IMR-90 (cell line): Measurements from ENCODE around the gene TM4SF20. TPM values are rescaled to one million over a fixed set of nuclear protein-coding genes. Genes with fewer than 3 reads are reported as not detected.

Source experiments
- ATAC-seq: fragments of 200-7000 bp; cut with Tn5 transposase; 2 replicates; pipeline ENCODE4 v1.9.1; 2020; ENCODE audit warnings: low read depth, mild to moderate bottlenecking, moderate library complexity
- BruUV-seq: library from RNA; stranded (reverse); fragments of 400-500 nt; replicated peaks from 2 replicates; lab custom pipeline; 2021; lab: Mats Ljungman, UMichigan
- CTCF ChIA-PET: fragments of 300-600 bp; formaldehyde crosslinking; extraction: SDS; loops from one replicate; lab custom pipeline; 2021; ENCODE audit warnings: antibody characterized with exemption; lab: Yijun Ruan, JAX
- POLR2A ChIA-PET: fragments of 300-600 bp; sonication (Branson Sonifier 250); formaldehyde crosslinking; loops from one replicate; lab custom pipeline; 2022; ENCODE audit warnings: antibody characterized with exemption; ENCODE audit not compliant: unreplicated experiment; lab: Charles Lee
- DNase-seq: peaks from one replicate; pipeline ENCODE4 v3.0.0; 2013
- H2AFZ ChIP-seq: replicated peaks from 2 replicates; pipeline ENCODE3; 2013; ENCODE audit warnings: low read length, mild to moderate bottlenecking; ENCODE audit not compliant: poor library complexity
- H2AK5ac ChIP-seq: 2 replicates; pipeline ENCODE4 v1.6.1; 2013; ENCODE audit warnings: low read depth, low read length, inconsistent platforms
- H2AK9ac ChIP-seq: replicated peaks from 2 replicates; pipeline ENCODE3; 2013; ENCODE audit warnings: mild to moderate bottlenecking, low read depth, low read length, moderate library complexity; ENCODE audit not compliant: poor library complexity
- H2BK120ac ChIP-seq: 2 replicates; pipeline ENCODE4 v1.6.1; 2013; ENCODE audit warnings: low read depth, low read length, inconsistent platforms
- H2BK15ac ChIP-seq: 3 replicates; pipeline ENCODE4 v1.6.1; 2013; ENCODE audit warnings: low read depth, low read length, inconsistent platforms
- H2BK20ac ChIP-seq: 2 replicates; pipeline ENCODE4 v1.6.1; 2013; ENCODE audit warnings: low read depth, mild to moderate bottlenecking, inconsistent platforms, low read length, moderate library complexity
- H2BK5ac ChIP-seq: 2 replicates; pipeline ENCODE4 v1.6.1; 2013; ENCODE audit warnings: mild to moderate bottlenecking, low read depth, low read length, inconsistent platforms; ENCODE audit not compliant: poor library complexity, severe bottlenecking
- H3K14ac ChIP-seq: replicated peaks from 2 replicates; pipeline ENCODE4 v1.6.1; 2013; ENCODE audit warnings: low read depth, low read length, inconsistent platforms
- H3K18ac ChIP-seq: 2 replicates; pipeline ENCODE4 v1.6.1; 2013; ENCODE audit warnings: low read depth, low read length, control low read depth
- H3K23ac ChIP-seq: 2 replicates; pipeline ENCODE4 v1.6.1; 2013; ENCODE audit warnings: low read depth, low read length, inconsistent platforms
- H3K27ac ChIP-seq: 2 replicates; pipeline ENCODE4 v1.5.1; 2013; ENCODE audit warnings: mild to moderate bottlenecking, control low read depth, low read length; ENCODE audit not compliant: insufficient read depth
- H3K27me3 ChIP-seq: 2 replicates; pipeline ENCODE4 v1.6.1; 2013; ENCODE audit warnings: low read length; ENCODE audit not compliant: control insufficient read depth, insufficient read depth
- H3K36me3 ChIP-seq: 2 replicates; pipeline ENCODE4 v1.6.1; 2013; ENCODE audit warnings: low read length, mixed read lengths; ENCODE audit not compliant: control insufficient read depth, insufficient read depth
- H3K4ac ChIP-seq: 2 replicates; pipeline ENCODE4 v1.6.1; 2013; ENCODE audit warnings: low read depth, low read length, inconsistent platforms
- H3K4me1 ChIP-seq: 2 replicates; pipeline ENCODE4 v1.6.1; 2013; ENCODE audit warnings: low read length, mixed read lengths; ENCODE audit not compliant: control insufficient read depth, insufficient read depth
- H3K4me2 ChIP-seq: 2 replicates; pipeline ENCODE4 v1.6.1; 2013; ENCODE audit warnings: low read depth, mild to moderate bottlenecking, control low read depth, low read length, moderate library complexity
- H3K4me3 ChIP-seq: 2 replicates; pipeline ENCODE4 v1.5.1; 2013; ENCODE audit warnings: low read depth, mild to moderate bottlenecking, control low read depth, low read length, moderate library complexity; ENCODE audit not compliant: insufficient read depth
- H3K56ac ChIP-seq: 2 replicates; pipeline ENCODE4 v1.6.1; 2013; ENCODE audit warnings: low read length, inconsistent platforms; ENCODE audit not compliant: insufficient read depth; ENCODE audit errors: extremely low read depth
- H3K79me1 ChIP-seq, 2 experiments: 2 replicates each; pipeline ENCODE4 v1.6.1; 2013; ENCODE audit warnings: low read length in 2 of 2, inconsistent platforms in 1 of 2, low read depth in 1 of 2
- H3K9ac ChIP-seq: 2 replicates; pipeline ENCODE4 v1.6.1; 2013; ENCODE audit warnings: low read depth, low read length, control low read depth
- H3K9me1 ChIP-seq: 2 replicates; pipeline ENCODE4 v1.6.1; 2013; ENCODE audit warnings: low read length, inconsistent platforms; ENCODE audit not compliant: insufficient read depth
- H3K9me3 ChIP-seq: 2 replicates; pipeline ENCODE4 v1.6.1; 2013; ENCODE audit warnings: low read length; ENCODE audit not compliant: control insufficient read depth, insufficient read depth
- H4K20me1 ChIP-seq: 2 replicates; pipeline ENCODE4 v1.6.1; 2013; ENCODE audit warnings: low read length, inconsistent platforms; ENCODE audit not compliant: insufficient read depth
- H4K5ac ChIP-seq: 2 replicates; pipeline ENCODE4 v1.6.1; 2013; ENCODE audit warnings: mild to moderate bottlenecking, low read depth, low read length, control low read depth
- H4K8ac ChIP-seq, 2 experiments: 2 replicates each; pipeline ENCODE4 v1.6.1; 2013; ENCODE audit warnings: low read depth in 2 of 2, low read length in 2 of 2, control low read depth in 1 of 2, inconsistent platforms in 1 of 2
- H4K91ac ChIP-seq: 2 replicates; pipeline ENCODE4 v1.6.1; 2013; ENCODE audit warnings: low read depth, low read length, inconsistent platforms; ENCODE audit not compliant: insufficient read depth
- BHLHE40 ChIP-seq: fragments of 150-350 bp; IDR thresholded peaks from 2 replicates; pipeline ENCODE4 v1.6.1; 2016; ENCODE audit warnings: mild to moderate bottlenecking, low read depth, low read length
- CEBPB ChIP-seq: IDR thresholded peaks from 2 replicates; pipeline ENCODE4 v1.6.1; 2012; ENCODE audit warnings: low read depth, low read length, improper control_type of control experiment
- CHD1 ChIP-seq: IDR thresholded peaks from 2 replicates; pipeline ENCODE4 v1.6.1; 2012; ENCODE audit warnings: low read depth, low read length, improper control_type of control experiment
- FOS ChIP-seq: fragments of 150-350 bp; IDR thresholded peaks from 2 replicates; pipeline ENCODE4 v1.6.1; 2016; ENCODE audit warnings: low read depth, low read length
- MAFK ChIP-seq: IDR thresholded peaks from 2 replicates; pipeline ENCODE4 v1.6.1; 2012; ENCODE audit warnings: low read depth, low read length, improper control_type of control experiment
- MAZ ChIP-seq: IDR thresholded peaks from 2 replicates; pipeline ENCODE4 v1.6.1; 2012; ENCODE audit warnings: low read depth, mild to moderate bottlenecking, low read length, improper control_type of control experiment, moderate library complexity, borderline replicate concordance
- MXI1 ChIP-seq: IDR thresholded peaks from 2 replicates; pipeline ENCODE4 v1.6.1; 2012; ENCODE audit warnings: low read depth, mild to moderate bottlenecking, low read length, moderate library complexity, borderline replicate concordance
- NFE2L2 ChIP-seq: fragments of 150-350 bp; IDR thresholded peaks from 2 replicates; pipeline ENCODE4 v1.6.1; 2016; ENCODE audit warnings: low read depth, mild to moderate bottlenecking, low read length
- POLR2A ChIP-seq: IDR thresholded peaks from 2 replicates; pipeline ENCODE4 v1.6.1; 2012; ENCODE audit warnings: mild to moderate bottlenecking, low read depth, low read length
- RAD21 ChIP-seq: IDR thresholded peaks from 2 replicates; pipeline ENCODE4 v1.6.1; 2012; ENCODE audit warnings: low read length, improper control_type of control experiment
- RFX5 ChIP-seq: IDR thresholded peaks from 2 replicates; pipeline ENCODE4 v1.8.0; 2012; ENCODE audit warnings: low read depth, mild to moderate bottlenecking, low read length, moderate library complexity
- WGBS, 2 experiments: methylation state at CpG; one replicate each; pipeline versions ENCODE4 v1.1.5 to v1.1.7; 2013; ENCODE audit warnings: missing lambda C conversion rate in 2 of 2; ENCODE audit not compliant: insufficient read length in 1 of 2; ENCODE audit errors: extremely low coverage in 2 of 2; 5-methylcytosine and 5-hydroxymethylcytosine counted together
- dilution Hi-C: fragments of 300-500 bp; cut with HindIII; formaldehyde crosslinking; loops from one replicate; pipeline ENCODE4 v1.14.3; 2018; ENCODE audit warnings: low sequenced_read_pairs; ENCODE audit not compliant: unreplicated experiment
- in situ Hi-C: fragments of 300-500 bp; cut with MboI; formaldehyde crosslinking; loops from 3 replicates; pipeline ENCODE4 v1.14.3; 2019; ENCODE audit warnings: low sequenced_read_pairs, inconsistent platforms, mixed read lengths
- intact Hi-C: fragments of 100-400 bp; cut with micrococcal nuclease; formaldehyde crosslinking; loops from 2 replicates; pipeline ENCODE4 v1.10.0; 2022
- polyA plus RNA-seq, 3 experiments: library from polyadenylated mRNA; depleted of rRNA; stranded (reverse); fragments of >200 nt; gene quantifications; 2 replicates each; pipeline ENCODE4 v1.2.3, GENCODE V29; 2012; ENCODE audit warnings: low replicate concordance in 1 of 3
- total RNA-seq: library from RNA; depleted of rRNA; stranded (reverse); fragments of >200 nt; gene quantifications from 2 replicates; pipeline ENCODE4 v1.2.3, GENCODE V29; 2012
- TF ChIP-seq, protein P1 (sequence below): conservative IDR thresholded peaks from 2 replicates; pipeline ENCODE4 v1.5.1; 2012; ENCODE audit warnings: mild to moderate bottlenecking, low read depth, low read length, improper control_type of control experiment
- TF ChIP-seq, protein P2 (sequence below): fragments of 150-350 bp; IDR thresholded peaks from 2 replicates; pipeline ENCODE4 v1.6.1; 2016; ENCODE audit warnings: low read depth, mild to moderate bottlenecking, low read length, moderate library complexity, borderline replicate concordance

The TM4SF20 gene
- total and polyA plus RNA-seq, 2 of the 4 experiments (the other 2 are of a cell fraction) = under 0.01 to 0.03 TPM

- H4K8ac ChIP-seq = no peak overlapping the region
- ChIA-PET CTCF (no interaction called here), POLR2A (no interaction called here)
- no peak overlapping the region for H2BK5ac ChIP-seq
- H2BK20ac ChIP-seq = no peak overlapping the region
- no peak overlapping the region for H2BK15ac ChIP-seq
- H3K14ac ChIP-seq = no peak overlapping the region
- in situ Hi-C loops = no loop called here
- H2AFZ ChIP-seq = no peak overlapping the region
- peaks cover 3% of the 10 kb centered on the region for H3K9me1 ChIP-seq
- H3K56ac ChIP-seq = no peak overlapping the region
- H4K91ac ChIP-seq = no peak overlapping the region
- TF ChIP-seq CEBPB (no peak), RAD21 (no peak), MXI1 (no peak), CHD1 (no peak), NFE2L2 (no peak), FOS (no peak), POLR2A (no peak), RFX5 (no peak), BHLHE40 (no peak), MAFK (no peak), MAZ (no peak)
- TF ChIP-seq, protein P1, sequence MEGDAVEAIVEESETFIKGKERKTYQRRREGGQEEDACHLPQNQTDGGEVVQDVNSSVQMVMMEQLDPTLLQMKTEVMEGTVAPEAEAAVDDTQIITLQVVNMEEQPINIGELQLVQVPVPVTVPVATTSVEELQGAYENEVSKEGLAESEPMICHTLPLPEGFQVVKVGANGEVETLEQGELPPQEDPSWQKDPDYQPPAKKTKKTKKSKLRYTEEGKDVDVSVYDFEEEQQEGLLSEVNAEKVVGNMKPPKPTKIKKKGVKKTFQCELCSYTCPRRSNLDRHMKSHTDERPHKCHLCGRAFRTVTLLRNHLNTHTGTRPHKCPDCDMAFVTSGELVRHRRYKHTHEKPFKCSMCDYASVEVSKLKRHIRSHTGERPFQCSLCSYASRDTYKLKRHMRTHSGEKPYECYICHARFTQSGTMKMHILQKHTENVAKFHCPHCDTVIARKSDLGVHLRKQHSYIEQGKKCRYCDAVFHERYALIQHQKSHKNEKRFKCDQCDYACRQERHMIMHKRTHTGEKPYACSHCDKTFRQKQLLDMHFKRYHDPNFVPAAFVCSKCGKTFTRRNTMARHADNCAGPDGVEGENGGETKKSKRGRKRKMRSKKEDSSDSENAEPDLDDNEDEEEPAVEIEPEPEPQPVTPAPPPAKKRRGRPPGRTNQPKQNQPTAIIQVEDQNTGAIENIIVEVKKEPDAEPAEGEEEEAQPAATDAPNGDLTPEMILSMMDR = no peak
- TF ChIP-seq, protein P2, sequence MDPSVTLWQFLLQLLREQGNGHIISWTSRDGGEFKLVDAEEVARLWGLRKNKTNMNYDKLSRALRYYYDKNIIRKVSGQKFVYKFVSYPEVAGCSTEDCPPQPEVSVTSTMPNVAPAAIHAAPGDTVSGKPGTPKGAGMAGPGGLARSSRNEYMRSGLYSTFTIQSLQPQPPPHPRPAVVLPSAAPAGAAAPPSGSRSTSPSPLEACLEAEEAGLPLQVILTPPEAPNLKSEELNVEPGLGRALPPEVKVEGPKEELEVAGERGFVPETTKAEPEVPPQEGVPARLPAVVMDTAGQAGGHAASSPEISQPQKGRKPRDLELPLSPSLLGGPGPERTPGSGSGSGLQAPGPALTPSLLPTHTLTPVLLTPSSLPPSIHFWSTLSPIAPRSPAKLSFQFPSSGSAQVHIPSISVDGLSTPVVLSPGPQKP = no peak
- DNase-seq (no peak), ATAC-seq (no peak)
- no peak overlapping the region for H3K18ac ChIP-seq
- no peak overlapping the region for H3K4ac ChIP-seq
- H3K27ac ChIP-seq = no peak overlapping the region
- intact Hi-C loops = no loop called here
- no peak overlapping the region for H4K5ac ChIP-seq
- no TSS peak for BruUV-seq
- no peaks in the 10 kb centered on the region for H3K9me3 ChIP-seq
- H3K4me1 ChIP-seq = peaks cover 4% of the 10 kb centered on the region
- H3K9ac ChIP-seq = no peak overlapping the region
- no peaks in the 10 kb centered on the region for H3K27me3 ChIP-seq
- H3K36me3 ChIP-seq = peaks cover 11% of the 10 kb centered on the region; the same call in 1 of the 2 replicates
- WGBS, 2 experiments = no CpG with 5 or more reads among the region's 2 CpGs
- no peak overlapping the region for H3K4me2 ChIP-seq
- no peak overlapping the region for H2AK9ac ChIP-seq
- H3K79me1 ChIP-seq = peaks cover 10 to 11% of the 10 kb centered on the region in 2 experiments; a peak in 3 of 4 replicates
- dilution Hi-C loops = no loop called here
- H3K4me3 ChIP-seq = no peak overlapping the region
- no peaks in the 10 kb centered on the region for H4K20me1 ChIP-seq
- no peak overlapping the region for H2BK120ac ChIP-seq
- no peak overlapping the region for H2AK5ac ChIP-seq
- no peak overlapping the region for H3K23ac ChIP-seq
Measured at GRCh38 chr2:227341553-227341952, 37.6 kb downstream of the TM4SF20 start.
